HG02571 (cell line): ENCODE results near the gene BCAP31.
A peak's percentile ranks its signal among the peaks of the same experiment; 100 is the strongest.
"Not testable (repeated sequence)": the region's sequence is repeated elsewhere in the genome, so short reads cannot be mapped to it uniquely, and the experiment has no call there.

Experiments
- ATAC-seq: cut with Tn5 transposase; IDR thresholded peaks from one replicate; pipeline ENCODE4 v1.9.1; 2021; ENCODE audit warnings: mild to moderate bottlenecking, moderate library complexity; ENCODE audit not compliant: unreplicated experiment

Gene BCAP31

GRCh38 chrX:153684467-153685155 is 39.6 kb downstream of the BCAP31 start:
- ATAC-seq = no peak

DNA sequence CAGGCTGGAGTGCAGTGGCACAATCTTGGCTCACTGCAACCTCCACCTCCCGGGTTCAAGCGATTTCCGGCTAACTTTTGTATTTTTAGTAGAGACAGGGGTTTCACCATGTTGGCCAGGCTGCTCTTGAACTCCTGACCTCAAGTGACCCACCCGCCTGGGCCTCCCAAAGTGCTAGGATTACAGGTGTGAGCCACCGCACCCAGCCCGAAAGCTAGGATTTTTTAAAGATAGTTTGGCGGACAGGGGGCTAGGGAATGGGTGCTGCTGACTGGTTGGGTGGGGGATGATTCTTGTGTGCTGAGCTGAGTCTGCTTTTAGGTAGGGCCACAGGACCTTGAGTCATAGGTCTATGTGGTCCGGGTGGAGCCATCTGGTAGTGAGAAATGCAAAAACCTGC is 40.7 kb downstream of the BCAP31 start:
- not testable (repeated sequence) for ATAC-seq

- ATAC-seq = no peak
Measured at GRCh38 chrX:153681175-153681574, 43.0 kb downstream of the BCAP31 start.

DNA sequence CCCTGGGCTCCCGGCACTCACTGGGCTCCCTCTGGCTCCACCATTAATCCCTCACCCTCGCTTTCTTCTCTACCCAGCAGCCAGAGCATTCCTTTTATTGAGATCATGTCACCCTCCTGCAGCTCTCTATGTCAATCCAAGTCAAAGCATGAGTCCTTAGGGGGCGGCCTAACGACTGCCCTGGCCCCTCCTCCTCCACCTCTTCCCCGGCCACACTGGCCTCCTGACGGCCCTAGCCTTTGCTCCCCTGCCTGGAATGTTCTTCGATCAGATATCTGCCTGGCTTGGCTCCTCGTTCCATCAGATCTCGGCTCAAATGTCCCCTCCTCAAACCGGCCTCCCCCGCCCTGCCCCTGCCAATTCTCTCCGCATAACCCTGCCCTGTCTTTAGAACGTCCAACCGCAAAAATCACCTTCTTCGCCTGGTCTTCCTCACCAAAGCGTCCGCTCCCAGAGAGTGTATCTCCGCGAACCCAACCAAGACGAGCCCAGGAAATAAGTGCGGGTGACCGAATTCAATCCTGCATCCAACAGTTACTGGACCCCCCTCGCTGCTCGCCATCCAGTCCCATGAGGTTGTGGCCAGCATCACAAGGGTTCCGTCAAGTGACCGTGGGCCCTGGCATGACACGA is 49.9 kb downstream of the BCAP31 start:
- ATAC-seq = no peak

DNA sequence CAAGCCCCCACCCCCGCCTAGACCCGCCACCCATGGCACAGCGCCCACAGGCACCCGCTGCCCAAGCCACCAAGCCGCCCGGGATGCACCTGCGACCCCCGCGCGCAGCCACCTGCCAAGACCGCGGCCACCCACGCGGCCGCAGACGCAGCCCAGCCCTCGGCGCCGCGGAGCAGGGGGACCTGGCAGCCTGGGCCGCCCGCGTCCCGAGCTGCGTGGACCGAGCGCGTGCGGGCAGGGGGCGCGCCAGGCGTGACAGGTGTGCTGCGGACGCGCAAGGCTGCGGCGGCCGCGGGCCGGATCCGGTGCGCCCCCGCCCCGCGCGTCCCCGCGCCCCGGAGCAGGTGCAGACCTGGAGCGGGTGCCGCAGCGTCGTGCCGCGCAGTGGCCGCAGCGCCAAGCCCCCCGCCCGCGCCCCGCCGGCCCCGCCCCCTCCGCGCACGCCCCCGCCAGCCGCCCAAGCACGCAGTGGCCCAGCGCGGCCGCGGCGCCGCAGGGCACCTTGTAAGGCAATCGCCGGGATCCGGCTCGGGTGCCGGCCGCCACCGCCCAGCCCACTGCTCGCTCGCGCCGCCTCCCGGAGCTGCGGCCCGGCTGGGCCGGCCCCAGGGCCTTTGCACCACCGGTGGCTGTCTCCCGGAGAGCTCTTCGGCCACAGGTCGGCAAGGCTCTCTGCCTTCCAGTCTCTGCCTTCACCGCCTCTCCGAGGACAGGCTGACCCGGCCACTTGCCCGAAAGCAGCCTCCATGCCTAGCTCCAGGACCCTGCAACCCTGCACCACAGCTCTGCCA is 50.6 kb downstream of the BCAP31 start, which contains the start of gene PNCK:
Gene PNCK, minus strand, starts transcription at position 386 of the 791 bp plus-strand sequence. CDS start 737 bp downstream, outside the sequence.
- ATAC-seq = no peak

GRCh38 chrX:153672531-153673427 is 51.4 kb downstream of the BCAP31 start:
- no peak for ATAC-seq

DNA sequence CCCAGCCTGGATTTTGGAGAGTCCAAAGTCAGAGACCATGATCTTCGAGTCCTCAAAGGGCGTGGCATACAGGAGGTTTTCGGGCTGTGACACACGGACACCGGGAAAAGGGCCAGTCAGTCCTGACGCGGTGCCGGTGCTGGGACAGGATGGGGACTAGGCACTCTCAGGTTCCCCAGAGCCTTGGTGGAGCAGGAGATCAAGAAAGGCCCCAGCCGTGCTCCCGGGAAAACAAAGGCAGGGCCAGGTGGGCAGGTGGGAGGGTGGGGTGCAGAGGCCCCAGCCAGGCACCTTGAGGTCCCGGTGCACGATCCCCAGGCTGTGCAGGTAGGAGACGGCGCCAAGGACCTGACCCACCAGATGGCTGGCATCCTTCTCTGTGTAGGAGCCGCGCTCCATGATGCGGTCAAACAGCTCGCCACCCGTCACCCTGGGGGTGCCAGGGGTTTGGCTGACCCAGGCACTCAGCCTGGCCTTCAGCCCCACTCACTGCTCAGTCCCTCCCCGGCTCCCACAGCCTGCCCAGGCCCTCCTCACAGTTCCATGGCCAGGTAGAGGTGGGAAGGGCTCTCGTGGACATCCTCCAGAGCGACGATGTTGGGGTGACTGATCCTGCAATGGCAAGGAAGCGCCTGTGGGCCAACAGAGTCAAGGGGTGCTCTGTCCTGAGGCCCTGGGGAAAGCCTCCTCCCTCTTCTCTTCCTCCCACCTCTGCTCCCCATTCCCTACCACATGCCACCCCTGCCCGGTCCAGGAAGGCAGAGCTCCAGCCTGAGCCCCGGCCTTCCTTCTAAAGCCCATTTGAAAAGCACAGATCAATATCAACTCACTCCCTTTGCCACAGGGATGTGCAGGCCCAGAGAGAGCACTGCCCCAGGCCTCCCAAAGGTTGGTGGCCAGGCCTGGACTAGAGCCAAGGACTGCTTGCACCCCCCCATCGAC is 52.3 kb downstream of the BCAP31 start:
- ATAC-seq = no peak

DNA sequence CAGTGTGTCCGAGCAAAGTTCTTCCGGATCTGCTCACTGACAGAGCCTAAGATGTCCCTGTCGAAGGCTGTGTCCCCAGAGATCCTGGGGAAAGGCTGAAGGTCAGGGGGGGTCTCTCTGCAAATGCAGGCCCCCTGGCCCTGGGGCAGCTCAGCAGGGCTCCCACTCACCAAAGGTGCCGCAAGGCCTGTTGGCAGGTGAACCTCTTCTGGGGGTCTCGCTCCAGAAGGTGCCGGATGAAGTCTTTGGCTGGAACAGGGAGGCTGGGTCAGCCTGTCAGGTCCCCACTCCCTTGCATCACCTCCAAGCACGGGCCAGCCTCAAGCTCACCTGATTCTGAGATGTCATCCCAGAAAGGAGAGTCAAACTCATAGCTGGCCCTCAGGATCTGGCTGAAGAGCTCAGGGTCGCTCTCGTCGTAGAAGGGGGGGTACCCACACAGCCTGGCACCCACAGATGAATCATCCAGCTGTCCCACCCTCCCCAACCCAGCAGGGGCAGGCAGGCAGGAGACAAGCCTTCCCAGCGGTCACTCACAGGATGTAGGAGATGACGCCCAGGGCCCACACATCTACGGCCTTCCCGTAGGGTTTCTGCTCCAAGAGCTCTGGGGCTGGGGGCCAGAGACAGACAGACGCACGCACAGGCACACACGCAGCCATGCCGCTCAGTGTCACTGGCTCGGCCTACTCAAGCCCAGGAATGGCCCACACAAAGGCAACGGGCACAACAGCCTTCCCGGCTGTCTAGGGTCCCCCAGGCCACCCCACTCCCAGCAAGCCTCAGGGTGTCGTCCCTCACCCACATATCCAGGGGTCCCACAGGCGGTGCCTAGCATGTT is 53.2 kb downstream of the BCAP31 start:
- ATAC-seq = no peak

GRCh38 chrX:153669901-153670731 is 54.1 kb downstream of the BCAP31 start:
- ATAC-seq = no peak

- peak; percentile 44 for ATAC-seq
Measured at GRCh38 chrX:153669174-153669890, 54.9 kb downstream of the BCAP31 start.

GRCh38 chrX:153668423-153669173 is 55.6 kb downstream of the BCAP31 start:
- ATAC-seq = no peak

GRCh38 chrX:153667956-153668396 is 56.2 kb downstream of the BCAP31 start:
- ATAC-seq = peak; percentile 50

- no peak for ATAC-seq
Measured at GRCh38 chrX:153667281-153667955, 56.8 kb downstream of the BCAP31 start.

- no peak for ATAC-seq
Measured at GRCh38 chrX:153665726-153666306, 58.4 kb downstream of the BCAP31 start.

DNA sequence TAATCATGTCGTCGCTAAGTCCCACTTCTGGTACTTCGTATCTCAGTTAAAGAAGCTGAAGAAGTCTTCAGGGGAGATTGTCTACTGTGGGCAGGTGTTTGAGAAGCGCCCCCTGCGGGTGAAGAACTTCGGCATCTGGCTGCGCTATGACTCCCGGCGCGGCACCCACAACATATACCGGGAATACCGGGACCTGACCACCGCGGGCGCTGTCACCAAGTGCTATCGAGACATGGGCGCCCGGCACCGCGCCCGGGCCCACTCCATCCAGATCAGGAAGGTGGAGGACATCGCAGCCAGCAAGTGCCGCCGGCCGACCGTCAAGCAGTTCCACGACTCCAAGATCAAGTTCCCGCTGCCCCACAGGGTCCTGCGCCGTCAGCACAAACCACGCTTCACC is 61.9 kb downstream of the BCAP31 start:
- ATAC-seq = no peak
